Neural cell (in vitro differentiated cells): ENCODE results near the gene C19orf53. TPM values are rescaled to one million over a fixed set of nuclear protein-coding genes. Genes with fewer than 3 reads are reported as not detected.

Experiments
- H2AFZ ChIP-seq: fragments of 200-600, 300-800 bp; sonication (generic), shearing (Covaris generic); 2 replicates; pipeline ENCODE4 v1.6.0; 2014; ENCODE audit warnings: low read depth, mild to moderate bottlenecking, antibody characterized with exemption, low read length, moderate library complexity
- H3F3A ChIP-seq: fragments of 200-600 bp; shearing (Covaris generic); 2 replicates; pipeline ENCODE4 v1.6.1; 2016; ENCODE audit warnings: mild to moderate bottlenecking, moderate library complexity, mixed read lengths, antibody characterized with exemption, low read length; ENCODE audit not compliant: insufficient read depth, poor library complexity, severe bottlenecking
- H3K27ac ChIP-seq: fragments of 200-600, 300-800 bp; sonication (generic), shearing (Covaris generic); 2 replicates; pipeline ENCODE4 v1.5.1; 2014; ENCODE audit warnings: mild to moderate bottlenecking, low read length, moderate library complexity
- H3K27me3 ChIP-seq: fragments of 300-800, 200-600 bp; sonication (generic), shearing (Covaris generic); 2 replicates; pipeline ENCODE4 v1.6.0; 2014; ENCODE audit warnings: mild to moderate bottlenecking, low read depth, low read length, moderate library complexity; ENCODE audit not compliant: insufficient read depth
- H3K36me3 ChIP-seq: fragments of 300-800, 200-600 bp; sonication (generic), shearing (Covaris generic); 2 replicates; pipeline ENCODE4 v1.5.1; 2014; ENCODE audit warnings: mild to moderate bottlenecking, antibody characterized with exemption, low read length, moderate library complexity; ENCODE audit not compliant: insufficient read depth
- H3K4me2 ChIP-seq: fragments of 300-800, 200-600 bp; sonication (generic), shearing (Covaris generic); 2 replicates; pipeline ENCODE4 v1.6.0; 2014; ENCODE audit warnings: mild to moderate bottlenecking, low read length
- H3K4me3 ChIP-seq: fragments of 300-800, 200-600 bp; sonication (generic), shearing (Covaris generic); 2 replicates; pipeline ENCODE4 v1.5.1; 2014; ENCODE audit warnings: mild to moderate bottlenecking, low read length, moderate library complexity
- H3K79me2 ChIP-seq: fragments of 200-600 bp; shearing (Covaris generic); replicated peaks from 2 replicates; pipeline ENCODE4 v1.6.0; 2014; ENCODE audit warnings: mild to moderate bottlenecking, low read length, moderate library complexity; ENCODE audit not compliant: insufficient read depth
- H3K9ac ChIP-seq: fragments of 300-800, 200-600 bp; sonication (generic), shearing (Covaris generic); 2 replicates; pipeline ENCODE4 v1.6.1; 2016; ENCODE audit warnings: mild to moderate bottlenecking, low read length, mixed read lengths
- H3K9me2 ChIP-seq: fragments of 200-600 bp; shearing (Covaris generic); 2 replicates; pipeline ENCODE4 v1.6.1; 2016; ENCODE audit warnings: mild to moderate bottlenecking, low read length, mixed read lengths; ENCODE audit not compliant: insufficient read depth
- H3K9me3 ChIP-seq: fragments of 200-600, 300-800 bp; sonication (generic), shearing (Covaris generic); 2 replicates; pipeline ENCODE4 v1.6.1; 2016; ENCODE audit warnings: mild to moderate bottlenecking, mixed run types, low read length, moderate library complexity, mixed read lengths
- H4K20me1 ChIP-seq: fragments of 200-600 bp; shearing (Covaris generic); 2 replicates; pipeline ENCODE4 v1.6.1; 2016; ENCODE audit warnings: mild to moderate bottlenecking, mixed run types; ENCODE audit not compliant: insufficient read depth
- CTCF ChIP-seq: fragments of 450-650 bp; IDR thresholded peaks from 2 replicates; pipeline ENCODE4 v1.5.1; 2014; ENCODE audit warnings: antibody characterized with exemption, mild to moderate bottlenecking, moderate library complexity; ENCODE audit not compliant: poor library complexity, severe bottlenecking
- EP300 ChIP-seq: fragments of 450-650 bp; conservative IDR thresholded peaks from 2 replicates; pipeline ENCODE4 v1.6.1; 2014; ENCODE audit warnings: antibody characterized with exemption, mild to moderate bottlenecking, moderate library complexity; ENCODE audit not compliant: poor library complexity, severe bottlenecking
- EZH2 ChIP-seq: fragments of 200-600, 300-800 bp; shearing (Covaris generic), sonication (generic); IDR thresholded peaks from 2 replicates; pipeline ENCODE4 v1.6.1; 2014; ENCODE audit warnings: antibody characterized with exemption, low read length, borderline replicate concordance, mild to moderate bottlenecking; ENCODE audit not compliant: insufficient read depth, poor library complexity, severe bottlenecking
- MXI1 ChIP-seq: fragments of 450-650 bp; conservative IDR thresholded peaks from 2 replicates; pipeline ENCODE4 v1.6.1; 2014; ENCODE audit warnings: antibody characterized with exemption, mild to moderate bottlenecking; ENCODE audit not compliant: poor library complexity, severe bottlenecking
- POLR2AphosphoS5 ChIP-seq: IDR thresholded peaks from 2 replicates; pipeline ENCODE4 v1.6.1; 2012
- RAD21 ChIP-seq: fragments of 450-650 bp; conservative IDR thresholded peaks from 2 replicates; pipeline ENCODE4 v1.6.1; 2014; ENCODE audit warnings: antibody characterized with exemption, mild to moderate bottlenecking, moderate library complexity
- REST ChIP-seq: IDR thresholded peaks from 2 replicates; pipeline ENCODE4 v1.6.1; 2012; ENCODE audit warnings: borderline replicate concordance
- SMC3 ChIP-seq: fragments of 450-650 bp; conservative IDR thresholded peaks from 2 replicates; pipeline ENCODE4 v1.6.1; 2014; ENCODE audit warnings: antibody characterized with exemption, mild to moderate bottlenecking, moderate library complexity; ENCODE audit not compliant: poor library complexity
- TAF1 ChIP-seq: IDR thresholded peaks from 2 replicates; pipeline ENCODE4 v1.6.1; 2012; ENCODE audit warnings: low read depth
- polyA plus RNA-seq: library from polyadenylated mRNA; depleted of rRNA; stranded (reverse); fragments of >200 nt; gene quantifications from 2 replicates; pipeline ENCODE4 v1.2.3, GENCODE V29; 2014

C19orf53 gene
- polyA plus RNA-seq, 1 donor from 2014 or later, result 104 TPM

- no peaks in the 10 kb centered on the region for H3K9me3 ChIP-seq
- no peaks in the 10 kb centered on the region for H3K79me2 ChIP-seq
- H4K20me1 ChIP-seq, result no peaks in the 10 kb centered on the region
- H3K27ac ChIP-seq, result no peak overlapping the region
- H3K36me3 ChIP-seq, result no peaks in the 10 kb centered on the region
- TF ChIP-seq REST (no peak), SMC3 (no peak), EP300 (no peak), POLR2AphosphoS5 (no peak), TAF1 (no peak), CTCF (no peak), MXI1 (no peak), EZH2 (no peak)
- H3K4me3 ChIP-seq, result no peak overlapping the region
- H3K4me2 ChIP-seq, result no peak overlapping the region
- no peaks in the 10 kb centered on the region for H3K9me2 ChIP-seq
- no peaks in the 10 kb centered on the region for H3K27me3 ChIP-seq
- no peak overlapping the region for H2AFZ ChIP-seq
- no peaks in the 10 kb centered on the region for H3F3A ChIP-seq
- no peak overlapping the region for H3K9ac ChIP-seq
Measured at GRCh38 chr19:13814550-13814949, 40.3 kb downstream of the C19orf53 start.

DNA sequence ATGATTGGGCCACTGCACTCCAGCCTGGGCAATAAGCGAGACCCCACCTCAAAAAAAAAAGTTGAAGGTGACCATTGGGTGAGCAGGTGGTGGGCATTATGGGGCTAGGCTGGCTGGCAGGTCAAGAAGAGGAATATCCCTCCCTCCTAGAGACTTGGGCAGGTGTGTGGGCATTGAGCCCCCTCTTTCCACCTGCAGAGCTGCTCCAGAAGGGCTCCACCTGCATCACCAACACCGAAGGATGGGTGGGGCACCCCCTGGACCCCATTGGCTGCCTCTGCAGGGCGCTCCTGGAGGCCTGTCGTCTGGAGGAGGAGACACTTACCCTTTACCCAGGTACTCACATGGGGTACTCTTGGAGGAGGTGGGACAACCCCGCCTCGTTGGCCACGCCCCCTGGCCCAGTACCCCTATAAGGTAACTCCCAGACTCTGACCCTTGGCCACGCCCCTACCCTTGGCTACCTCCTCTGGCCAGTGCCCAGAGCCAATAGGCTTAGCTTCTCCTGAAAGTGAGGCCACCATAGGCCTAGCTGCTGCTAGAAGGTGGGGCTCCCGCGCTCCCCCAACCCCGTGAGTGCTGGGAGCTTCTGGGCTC lies 42.9 kb downstream of the C19orf53 start:
- H3K9me2 ChIP-seq, result no peaks in the 10 kb centered on the region
- no peaks in the 10 kb centered on the region for H4K20me1 ChIP-seq
- H3K4me3 ChIP-seq, result no peak overlapping the region
- TF ChIP-seq TAF1 (no peak), EP300 (no peak), SMC3 (no peak), RAD21 (no peak), REST (no peak), MXI1 (no peak), POLR2AphosphoS5 (no peak)
- H3K79me2 ChIP-seq, result no peaks in the 10 kb centered on the region
- no peak overlapping the region for H3K27ac ChIP-seq
- no peak overlapping the region for H3K9ac ChIP-seq
- no peak overlapping the region for H3K4me2 ChIP-seq
- H3K9me3 ChIP-seq, result no peaks in the 10 kb centered on the region
- H3K27me3 ChIP-seq, result no peaks in the 10 kb centered on the region
- no peaks in the 10 kb centered on the region for H3F3A ChIP-seq
- no peak overlapping the region for H2AFZ ChIP-seq
- no peaks in the 10 kb centered on the region for H3K36me3 ChIP-seq
